Uterus (tissue), 2 donors: ENCODE data around the gene SF3B3.

ENCODE experiments used
- CTCF ChIP-seq, 4 experiments: fragments of 200-600 bp in 2 of 4; fragments of 450-650 bp in 2 of 4; sonication (generic) in 2 of 4; IDR thresholded peaks; one replicate each; pipeline ENCODE4 v1.5.1; 2016 to 2019; ENCODE audit warnings: antibody characterized with exemption in 4 of 4, mild to moderate bottlenecking in 2 of 4, moderate library complexity in 1 of 4
- POLR2A ChIP-seq, 2 donors: fragments of 450-650 bp; IDR thresholded peaks; one replicate each; pipeline ENCODE4 v1.6.1; 2016; ENCODE audit warnings: antibody characterized with exemption in 2 of 2, mild to moderate bottlenecking in 1 of 2, moderate library complexity in 1 of 2

- TF ChIP-seq CTCF (IDR thresholded peaks at IDR 0.05): no peak
- TF ChIP-seq POLR2A (IDR thresholded peaks at IDR 0.05): no peak
Measured at GRCh38 chr16:70573451-70574121, 50.0 kb downstream of the SF3B3 start.
